Hematopoietic multipotent progenitor cell treated with erythropoietin and hydrocortisone succinate and interleukin-3 and kit ligand, for 8 days (in vitro differentiated cells): Measurements from ENCODE around the gene CHIT1.
"Not testable (repeated sequence)": the region's sequence is repeated elsewhere in the genome, so short reads cannot be mapped to it uniquely, and the experiment has no call there.

ENCODE experiments used
- DNase-seq: peaks from one replicate; pipeline ENCODE4 v3.0.0-alpha.2; 2015

CHIT1 gene

DNA sequence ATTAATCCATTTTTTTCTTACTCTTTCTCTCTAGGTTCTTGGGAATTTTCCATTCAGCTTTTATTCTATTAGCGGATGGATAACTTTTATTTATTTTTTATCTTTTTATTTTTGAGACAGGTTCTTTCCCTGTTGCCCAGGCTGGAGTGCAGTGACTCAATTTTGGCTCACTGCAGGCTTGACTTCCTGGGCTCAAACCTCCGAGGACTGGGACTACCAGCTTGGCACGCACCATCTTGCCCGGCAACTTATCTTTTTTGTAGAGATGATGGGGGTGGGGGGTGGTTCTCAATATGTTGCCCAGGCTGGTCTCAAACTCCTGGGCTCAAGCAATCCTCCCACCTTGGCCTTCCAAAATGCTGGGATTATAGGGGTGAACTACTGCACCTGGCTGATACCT is 36.1 kb upstream of the CHIT1 start:
- no peak for DNase-seq

DNA sequence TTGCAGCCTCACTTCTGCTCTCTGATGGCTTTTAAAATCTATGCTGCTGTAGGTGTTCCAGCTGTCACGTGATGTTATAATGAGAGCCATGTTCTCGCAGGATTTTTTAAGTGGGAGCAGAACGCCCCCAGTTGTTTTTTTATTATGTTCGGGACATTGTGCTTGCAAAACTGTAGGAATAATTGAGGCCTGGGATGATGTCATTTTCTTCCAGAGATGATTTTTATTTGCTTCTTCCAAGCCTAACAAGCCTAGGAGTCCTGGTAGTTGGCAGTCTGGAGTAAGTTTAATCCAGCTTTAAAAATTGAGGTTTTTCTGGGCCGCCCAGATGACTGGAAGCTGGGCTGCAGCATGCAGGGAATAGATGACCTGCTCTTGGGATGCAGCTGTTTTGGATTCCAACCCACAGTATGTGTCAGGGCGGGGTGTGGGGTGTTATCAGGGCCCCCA is 34.6 kb upstream of the CHIT1 start:
- DNase-seq = no peak

DNA sequence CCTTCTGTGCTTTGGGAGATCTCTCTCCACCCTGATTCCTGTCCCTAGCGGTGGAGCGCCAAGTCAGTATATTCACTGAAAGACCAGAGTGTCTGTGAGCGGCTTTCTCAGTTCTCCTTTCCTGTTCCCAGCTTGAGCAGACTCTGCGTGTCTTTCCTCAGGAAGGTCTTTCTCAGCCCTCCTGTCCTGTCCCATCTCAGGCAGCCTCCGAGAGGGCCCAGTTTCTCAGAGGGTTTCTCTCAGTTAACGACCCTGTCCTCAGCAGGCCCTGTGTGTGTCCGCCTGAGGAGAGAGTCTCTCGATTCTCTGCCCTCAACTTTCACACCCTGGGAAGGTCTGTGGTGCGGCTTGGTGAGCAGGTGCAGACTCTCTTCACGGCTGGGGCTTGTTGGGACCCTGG is 34.0 kb upstream of the CHIT1 start:
- no peak for DNase-seq

DNA sequence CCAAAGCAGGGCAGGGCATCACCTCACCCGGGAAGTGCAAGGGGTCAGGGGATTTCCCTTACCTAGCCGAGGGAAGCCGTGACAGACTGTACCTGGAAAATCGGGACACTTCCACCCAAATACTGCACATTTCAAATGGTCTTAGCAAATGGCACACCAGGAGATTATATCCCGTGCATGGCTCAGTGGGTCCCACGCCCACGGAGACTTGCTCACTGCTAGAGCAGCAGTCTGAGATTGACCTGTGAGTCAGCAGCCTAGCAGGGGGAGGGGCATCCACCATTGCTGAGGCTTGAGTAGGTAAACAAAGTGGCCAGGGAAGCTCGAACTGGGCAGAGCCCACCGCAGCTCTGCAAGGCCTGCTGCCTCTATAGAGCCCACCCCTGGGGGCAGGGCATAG is 27.2 kb upstream of the CHIT1 start:
- not testable (repeated sequence) for DNase-seq

DNA sequence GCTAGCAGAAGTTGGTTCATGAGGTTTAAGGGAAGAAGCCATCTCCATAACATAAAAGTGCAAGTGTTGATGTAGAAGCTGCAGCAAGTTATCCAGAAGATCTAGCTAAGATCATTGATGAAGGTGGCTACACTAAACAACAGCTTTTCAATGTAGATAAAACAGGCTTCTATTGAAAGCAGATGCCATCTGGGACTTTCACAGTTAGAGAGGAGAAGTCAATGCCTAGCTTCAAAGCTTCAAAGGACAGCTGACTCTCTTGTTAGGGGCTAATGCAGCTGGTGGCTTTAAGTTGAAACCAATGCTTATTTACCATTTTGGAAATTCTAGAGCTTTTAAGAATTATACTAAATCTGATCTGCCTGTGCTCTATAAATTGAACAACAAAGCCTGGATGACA is 25.3 kb upstream of the CHIT1 start:
- DNase-seq = not testable (repeated sequence)

DNA sequence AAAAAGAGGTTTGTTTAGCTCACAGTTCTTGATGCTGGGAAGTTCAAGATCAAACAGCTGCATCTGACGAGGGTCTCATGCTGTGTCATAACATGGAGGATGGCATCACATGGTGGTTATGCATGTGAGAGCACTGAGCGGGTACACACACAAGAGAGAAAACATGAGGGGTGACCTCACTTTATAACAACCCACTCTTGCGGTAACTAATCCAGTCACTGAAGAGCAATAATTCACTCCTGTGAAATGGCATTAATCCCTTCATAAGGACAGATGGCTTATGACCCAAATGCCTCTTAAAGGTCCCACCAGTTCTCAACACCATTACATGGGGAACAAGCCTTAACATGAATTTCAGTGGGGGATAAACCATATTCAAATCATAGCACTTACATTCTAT is 23.2 kb upstream of the CHIT1 start:
- no peak for DNase-seq

DNA sequence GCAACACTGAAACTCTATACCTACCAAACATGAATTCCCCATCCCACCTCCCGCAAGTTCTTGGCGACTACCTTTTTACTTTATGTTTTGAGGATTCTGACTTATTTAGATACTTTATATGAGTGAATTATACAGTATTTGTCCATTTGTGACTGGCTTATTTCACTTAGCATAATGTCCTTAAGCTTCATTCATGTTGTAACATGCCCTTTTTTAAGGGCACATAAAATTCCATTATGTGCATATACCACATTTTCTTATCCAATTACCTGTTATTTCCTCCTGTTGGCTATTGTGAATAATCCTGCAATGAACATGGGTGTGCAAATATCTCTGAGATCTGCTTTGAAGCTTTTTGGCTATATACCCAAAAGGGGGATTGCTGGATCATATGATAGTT is 22.0 kb upstream of the CHIT1 start:
- no peak for DNase-seq

DNA sequence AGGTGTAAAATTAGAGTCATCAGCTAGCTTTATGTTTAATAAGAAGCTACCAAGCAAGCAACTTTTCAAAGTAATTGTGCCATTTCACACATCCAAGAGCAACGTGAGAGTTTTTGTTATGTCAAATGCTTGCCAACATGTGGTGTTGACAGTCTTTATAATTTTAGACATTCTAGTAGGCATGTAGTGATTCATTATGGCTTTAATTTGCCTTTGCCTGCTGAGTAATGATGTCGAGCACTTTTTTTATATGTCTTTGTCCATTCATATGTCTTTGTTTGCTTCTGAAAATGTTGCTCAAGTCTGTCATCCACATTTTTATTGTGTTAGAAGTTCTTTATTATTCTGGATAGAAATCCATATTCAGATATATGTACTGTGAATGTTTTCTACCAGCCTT is 21.4 kb upstream of the CHIT1 start:
- DNase-seq = no peak

DNA sequence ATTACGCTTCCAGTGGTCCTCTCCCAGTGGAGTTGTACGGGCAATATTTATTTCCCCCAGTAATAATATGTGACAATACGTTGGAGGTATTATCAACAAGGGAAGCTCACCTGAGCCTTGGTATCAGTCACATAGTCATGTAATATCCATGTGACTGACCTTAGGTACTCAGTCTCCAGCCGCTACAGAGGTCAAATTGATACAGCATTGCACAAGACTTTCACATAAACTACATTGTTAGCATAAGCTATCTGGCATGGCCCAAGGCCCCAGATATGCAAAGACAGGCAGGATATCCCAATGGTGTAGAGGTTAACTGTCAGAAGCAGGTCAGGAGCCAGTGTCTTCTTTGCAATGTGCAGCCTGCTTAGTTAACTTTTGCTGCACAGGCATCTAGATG is 15.3 kb upstream of the CHIT1 start:
- no peak for DNase-seq

DNA sequence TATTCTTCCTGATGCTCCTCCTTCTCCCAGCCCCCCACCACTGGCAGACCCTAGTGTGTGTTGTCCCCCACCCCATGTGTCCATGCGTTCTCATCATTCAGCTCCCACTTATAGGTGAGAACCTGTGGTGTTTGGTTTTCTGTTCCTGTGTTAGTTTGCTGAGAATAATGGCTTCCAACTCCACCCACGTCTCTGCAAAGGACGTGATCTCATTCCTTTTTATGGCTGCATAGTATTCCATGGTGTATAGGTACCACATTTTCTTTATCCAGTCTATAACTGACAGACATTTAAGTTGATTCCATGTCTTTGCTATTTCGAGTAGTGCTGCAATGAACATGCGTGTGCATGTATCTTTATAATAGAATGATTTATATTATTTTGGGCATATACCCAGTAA is 12.2 kb upstream of the CHIT1 start:
- not testable (repeated sequence) for DNase-seq

DNA sequence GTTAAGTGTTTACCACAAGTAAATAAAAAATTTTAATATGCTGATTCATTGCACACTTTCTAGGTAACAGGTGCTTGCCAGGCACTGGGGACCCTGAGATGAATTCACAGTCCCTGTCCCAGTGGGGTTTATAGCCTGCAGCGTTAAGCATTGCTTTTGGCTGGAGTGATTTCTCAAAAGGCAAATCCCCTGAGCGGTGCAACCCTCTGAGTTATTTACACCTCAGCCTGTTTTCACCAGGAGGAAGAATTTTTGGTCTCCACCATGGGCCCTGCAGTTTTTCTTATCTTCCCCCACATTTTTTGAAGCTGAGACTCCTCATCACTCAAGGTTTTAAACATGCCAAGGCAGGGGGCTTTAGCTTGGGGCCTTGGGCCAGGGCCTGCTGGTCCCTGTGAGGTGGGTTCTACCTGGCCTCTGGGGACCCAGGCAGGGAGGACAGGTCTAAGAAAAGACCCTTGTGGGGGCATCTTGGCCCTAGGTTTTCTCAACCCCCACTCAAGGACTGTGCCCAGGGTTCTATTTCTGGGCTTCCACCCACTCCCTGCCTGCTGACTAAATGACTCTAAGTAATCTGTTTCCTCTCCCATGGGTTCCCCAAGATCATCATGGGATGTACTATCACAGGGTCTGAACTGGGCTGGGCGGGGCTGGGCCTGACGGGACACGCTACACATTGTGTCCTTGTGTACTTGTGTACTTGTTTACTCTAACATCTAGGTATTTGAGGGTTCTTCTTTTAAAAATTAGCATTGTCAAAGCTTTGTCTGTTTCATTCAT is 10.2 kb upstream of the CHIT1 start:
- no peak for DNase-seq

DNA sequence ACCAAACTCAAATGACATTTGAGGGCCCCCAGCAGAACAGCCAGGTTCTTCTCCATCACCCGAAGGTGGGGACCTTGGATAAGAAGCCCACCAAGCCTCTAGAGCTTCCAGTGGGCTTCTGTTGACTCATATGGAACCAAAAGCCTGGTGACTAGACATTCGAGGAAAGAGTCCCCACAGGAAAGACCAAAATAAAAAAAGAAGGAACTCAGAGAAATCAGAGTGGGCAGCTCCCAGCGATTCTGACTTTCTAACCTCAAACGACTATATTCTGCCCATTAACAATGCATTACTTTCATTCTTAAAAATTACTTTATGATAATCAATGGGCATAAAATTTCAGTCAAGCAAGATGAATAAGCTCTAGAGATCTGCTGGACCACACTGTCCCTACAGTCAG is 9.6 kb upstream of the CHIT1 start:
- DNase-seq = no peak

DNA sequence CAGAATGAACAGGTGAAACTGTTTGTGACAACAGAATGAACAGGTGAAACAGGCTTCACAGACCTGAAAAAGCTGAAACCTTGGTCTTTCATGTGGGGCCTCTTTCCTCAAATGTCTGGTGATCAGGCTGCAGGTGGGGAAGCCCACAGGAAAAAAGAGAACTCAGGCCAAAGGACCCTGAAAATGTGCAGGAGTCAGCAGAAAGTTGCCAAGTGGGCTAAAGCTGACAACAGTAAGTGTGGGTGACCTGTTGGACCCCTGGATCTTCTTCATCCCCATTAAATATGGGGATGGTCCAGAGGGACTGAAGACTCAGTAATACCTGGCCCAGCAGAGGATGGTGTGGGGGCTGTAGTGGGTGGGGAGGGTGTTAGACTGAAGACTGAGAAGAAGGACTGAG is 9.1 kb upstream of the CHIT1 start:
- no peak for DNase-seq

DNA sequence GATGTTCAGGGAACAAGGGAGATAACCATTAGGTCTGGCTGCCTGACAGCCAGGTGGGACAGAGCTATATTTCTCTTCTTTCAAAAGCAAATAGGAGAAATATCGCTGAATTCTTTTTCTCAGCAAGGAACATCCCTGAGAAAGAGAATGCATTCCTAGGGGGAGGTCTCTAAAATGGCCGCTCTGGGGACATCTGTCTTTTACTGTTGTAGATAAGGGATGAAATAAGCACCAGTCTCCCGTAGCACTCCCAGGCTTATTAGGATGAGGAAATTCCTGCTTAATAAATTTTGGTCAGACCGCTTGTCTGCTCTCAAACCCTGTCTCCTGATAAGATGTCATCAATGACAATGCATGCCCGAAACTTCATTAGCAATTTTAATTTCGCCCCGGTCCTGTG is 5.4 kb upstream of the CHIT1 start:
- DNase-seq = not testable (repeated sequence)

DNA sequence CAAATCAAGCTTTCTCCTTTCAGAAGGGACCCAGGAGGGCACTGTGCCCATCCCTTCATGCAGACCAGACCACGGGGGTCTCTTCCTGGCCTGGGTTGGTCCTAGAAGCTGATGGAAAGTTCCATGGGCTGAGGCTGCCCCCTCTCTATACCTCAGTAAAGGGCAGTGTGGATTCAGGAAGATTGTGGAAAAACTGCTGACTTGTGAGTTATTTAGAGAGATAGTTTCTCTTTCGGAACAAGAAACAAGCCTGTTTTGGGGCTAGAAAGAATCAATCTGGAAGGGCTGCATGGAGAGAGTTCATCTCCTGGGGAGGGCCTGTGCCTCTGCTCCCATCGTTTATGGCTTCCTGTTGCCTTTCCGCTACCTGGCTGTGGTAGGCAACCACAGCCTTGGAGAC is 803 bp downstream of the CHIT1 start:
- DNase-seq = no peak

DNA sequence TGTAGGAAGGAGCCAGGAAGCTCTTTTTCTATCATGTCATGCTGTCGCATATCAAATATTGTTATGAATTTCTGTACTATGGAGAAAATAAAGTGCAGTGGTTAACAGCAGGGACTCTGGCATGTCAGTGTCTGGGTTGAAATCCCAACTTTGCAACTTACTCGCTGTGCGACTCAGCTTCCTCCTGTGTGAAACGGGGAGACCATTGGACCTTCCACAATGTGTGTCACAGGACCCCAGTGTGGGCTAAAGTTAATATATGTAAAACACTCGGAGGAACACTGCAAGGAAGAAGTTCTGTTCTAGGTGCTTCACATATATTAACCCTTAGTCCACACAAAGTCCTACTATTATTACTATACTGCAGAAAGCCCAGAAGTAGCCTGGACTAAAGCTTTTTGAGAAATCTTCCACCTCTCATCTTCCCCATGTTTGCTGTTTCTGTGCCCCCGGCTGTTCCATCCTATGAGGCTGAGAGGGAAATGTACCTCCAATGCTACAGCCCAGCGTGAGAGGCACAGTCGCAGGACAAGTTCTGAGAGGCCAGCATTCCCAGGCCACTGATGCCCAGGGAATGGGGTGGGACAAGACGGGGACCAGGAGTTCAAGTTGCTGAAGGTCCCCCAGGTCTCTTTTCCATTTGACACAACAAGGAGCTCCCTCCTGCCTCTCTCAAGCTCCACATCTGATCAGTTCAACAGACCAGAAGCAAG is 1.9 kb downstream of the CHIT1 start:
- no peak for DNase-seq

DNA sequence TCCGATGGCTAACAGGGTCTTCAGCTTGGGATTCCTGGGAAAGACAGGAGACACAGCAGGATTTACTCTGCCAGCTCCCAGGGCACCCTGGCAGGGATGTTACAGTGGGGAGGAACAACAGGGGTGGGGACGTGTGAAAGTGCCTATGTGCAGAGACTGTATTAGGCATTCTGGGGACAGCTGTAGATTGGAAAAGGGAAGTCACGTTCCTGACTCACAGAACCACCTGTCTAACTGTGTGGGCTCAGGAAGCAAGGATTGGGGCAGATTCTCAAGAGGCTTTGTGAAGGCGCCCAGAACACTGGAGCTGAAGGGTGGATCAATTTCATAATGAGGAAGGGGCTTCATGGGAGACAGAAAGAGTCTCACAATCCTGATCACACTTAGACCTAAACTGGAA is 4.4 kb downstream of the CHIT1 start:
- DNase-seq = no peak

DNA sequence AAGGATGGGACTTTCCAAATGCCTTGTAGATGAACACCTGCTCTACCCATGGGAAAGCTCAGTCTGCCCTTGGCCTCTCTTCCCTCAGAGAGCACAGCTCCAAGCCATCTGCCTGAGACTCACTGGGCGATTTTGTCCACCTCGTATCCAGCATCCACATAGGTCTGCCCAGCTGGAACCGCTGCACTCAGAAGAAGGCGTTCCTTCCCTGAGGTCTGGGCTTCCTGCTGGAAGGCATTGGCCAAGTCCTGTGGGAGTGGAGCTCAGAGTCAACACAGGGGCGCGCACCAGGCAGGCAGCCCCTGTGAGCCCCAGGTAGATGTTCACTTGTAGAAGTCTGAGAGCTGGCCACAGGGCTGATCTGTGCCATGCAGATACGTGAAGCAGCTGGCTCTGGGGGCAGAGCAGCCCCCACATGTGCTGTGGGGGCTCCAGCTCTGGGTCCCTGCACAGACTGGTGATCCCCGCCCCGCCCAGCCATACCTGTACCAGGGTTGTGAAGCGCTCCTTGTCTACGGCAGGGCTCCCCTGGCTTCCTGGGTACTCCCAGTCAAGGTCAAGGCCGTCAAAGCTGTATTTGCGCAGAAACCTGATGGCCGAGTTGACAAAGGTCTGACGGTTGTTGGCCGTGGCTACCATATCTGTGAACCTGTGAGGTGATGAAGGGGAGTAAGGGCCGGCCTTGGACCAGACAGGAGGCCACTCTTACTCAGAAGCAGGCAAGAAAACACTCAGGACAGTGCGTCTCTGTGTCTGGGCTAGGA is 6.3 kb downstream of the CHIT1 start:
- DNase-seq = no peak

DNA sequence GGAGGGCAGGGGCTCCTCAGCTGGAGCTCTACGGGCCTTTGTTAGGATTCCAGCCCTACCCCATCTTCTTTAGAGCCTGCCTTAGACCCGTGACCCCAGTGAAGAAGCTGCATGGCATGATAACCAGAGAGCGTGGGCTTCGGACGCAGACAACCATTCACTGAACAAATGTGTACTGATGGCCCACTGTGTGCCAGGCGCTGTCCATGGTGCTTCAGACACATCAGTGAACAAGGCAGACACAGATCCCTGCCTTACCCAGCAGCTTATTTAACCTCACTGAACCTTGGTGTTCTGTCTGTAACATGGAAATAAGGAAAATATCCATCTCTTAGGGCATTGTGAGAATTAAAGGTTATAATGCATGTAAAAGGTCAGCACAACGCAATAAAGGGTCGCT is 9.5 kb downstream of the CHIT1 start:
- no peak for DNase-seq

DNA sequence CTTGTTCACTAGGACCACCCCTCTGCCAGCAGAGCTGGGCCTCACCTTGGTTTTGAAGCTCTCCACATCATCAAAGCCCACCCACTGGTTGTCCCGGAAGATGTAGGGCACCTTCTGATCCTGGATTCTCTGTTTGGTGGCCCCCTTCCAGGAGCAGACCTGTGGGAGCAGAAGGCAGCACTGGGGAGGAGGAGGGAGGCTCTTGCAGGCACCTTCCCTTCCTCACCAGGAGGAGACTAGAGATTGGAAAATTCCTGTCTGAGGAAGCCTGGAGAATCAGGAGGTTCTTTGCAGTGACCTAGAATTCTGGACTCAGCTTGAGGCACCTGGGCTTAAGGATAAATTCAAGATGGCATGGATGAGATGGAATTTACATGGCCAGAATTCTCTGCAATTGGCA is 10.3 kb downstream of the CHIT1 start:
- no peak for DNase-seq

DNA sequence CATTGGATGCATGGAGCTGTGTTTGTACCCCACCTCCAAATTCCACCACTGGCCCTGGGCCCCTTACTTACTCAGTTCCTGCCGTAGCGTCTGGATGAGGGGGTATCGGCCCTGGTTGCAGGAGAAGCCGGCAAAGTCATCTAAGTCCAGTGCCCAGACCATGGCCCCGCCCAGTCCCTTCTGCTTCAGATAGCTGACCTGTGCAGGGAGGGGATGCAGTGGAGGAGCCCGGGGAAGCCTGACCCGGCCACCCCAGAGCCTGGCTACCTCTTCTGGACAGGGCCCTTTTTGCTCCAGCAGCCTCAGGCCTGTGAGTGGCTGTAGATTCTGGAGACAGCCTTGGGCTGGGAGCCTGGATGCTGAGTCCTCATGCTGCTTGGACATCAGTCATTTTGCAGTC is 11.8 kb downstream of the CHIT1 start:
- DNase-seq = no peak

DNA sequence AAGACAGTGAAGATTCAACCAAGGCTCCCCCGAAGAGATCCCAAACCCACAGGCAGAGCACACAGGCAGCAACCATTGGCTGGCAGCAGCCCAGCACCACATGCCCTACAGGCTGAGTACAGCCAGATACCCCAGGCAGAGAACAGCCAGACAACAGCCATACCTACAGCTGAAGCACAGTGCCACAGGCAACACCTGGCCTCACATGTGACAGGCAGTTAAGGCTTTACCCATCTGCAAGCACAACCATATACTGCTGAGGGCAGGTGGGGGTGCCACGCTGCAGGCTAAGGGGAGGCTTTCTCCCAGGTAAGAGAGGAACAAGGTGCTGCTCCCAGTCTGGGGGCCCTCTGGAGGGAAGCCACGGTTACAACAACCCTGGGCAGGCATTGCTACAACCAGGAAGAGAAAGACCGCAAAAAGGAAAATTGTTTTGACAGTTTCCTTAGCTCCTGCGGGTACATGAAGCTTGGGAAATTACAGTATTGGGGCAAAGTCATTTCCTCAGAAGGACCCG is 12.3 kb downstream of the CHIT1 start:
- no peak for DNase-seq

DNA sequence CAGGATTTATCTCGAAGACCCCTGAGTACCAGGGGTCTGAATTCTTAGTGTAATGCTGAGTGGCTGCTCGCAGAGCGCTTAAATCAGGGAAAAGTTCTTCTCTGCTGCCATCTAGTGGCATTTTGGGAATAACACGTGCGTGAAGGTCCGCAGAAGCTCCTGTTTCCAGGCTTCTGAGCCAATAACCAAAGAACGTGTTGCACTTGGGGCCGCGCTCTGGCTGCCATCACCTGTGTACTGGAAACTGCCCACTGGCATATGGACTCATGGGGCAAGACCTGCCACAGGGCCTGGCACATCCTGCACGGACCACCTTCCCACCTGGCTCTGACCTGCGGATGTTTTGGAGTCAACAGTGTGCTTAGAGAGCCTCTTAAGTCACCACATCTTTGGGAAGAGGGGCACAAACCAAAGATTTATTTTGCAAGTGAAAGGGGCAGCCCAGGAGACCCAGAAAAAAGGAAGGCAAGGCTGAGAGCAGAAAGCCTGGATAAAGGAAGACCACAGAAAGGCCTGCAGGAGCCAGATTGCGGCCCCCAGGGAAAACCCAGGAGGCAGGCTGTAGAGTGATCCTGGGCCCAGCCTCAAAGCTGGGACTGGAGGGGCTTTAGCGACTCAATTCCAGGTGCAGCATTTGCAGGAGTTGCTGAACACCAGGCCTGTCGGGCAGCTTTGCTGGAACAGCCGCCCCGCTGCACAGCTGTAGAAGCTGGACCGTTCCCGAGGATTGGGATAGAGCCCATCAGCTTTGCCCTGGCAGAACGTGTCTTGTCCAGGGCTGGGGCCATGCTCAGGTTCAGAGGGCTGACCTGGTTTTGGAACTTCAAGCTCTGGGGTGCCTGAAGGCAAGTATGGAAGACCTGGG is 13.0 kb downstream of the CHIT1 start:
- DNase-seq = peak; percentile 64
